Mesenchymal stem cell (in vitro differentiated cells and primary cell): ENCODE data around the gene TULP3. TPM values are rescaled to one million over a fixed set of nuclear protein-coding genes. Genes with fewer than 3 reads are reported as not detected.

ENCODE experiments used
- DNase-seq: peaks from one replicate; pipeline ENCODE4 v3.0.0-alpha.2; 2013
- H2AFZ ChIP-seq: one replicate; pipeline ENCODE4 v1.6.1; 2013; ENCODE audit warnings: low read depth, mild to moderate bottlenecking, control low read depth, inconsistent platforms, low read length, moderate library complexity
- H2AK5ac ChIP-seq: 2 replicates; pipeline ENCODE4 v1.6.1; 2013; ENCODE audit warnings: low read length, moderate library complexity, mild to moderate bottlenecking, inconsistent platforms; ENCODE audit not compliant: severe bottlenecking
- H2BK120ac ChIP-seq: one replicate; pipeline ENCODE4 v1.6.1; 2013; ENCODE audit warnings: low read depth, mild to moderate bottlenecking, inconsistent platforms, low read length, moderate library complexity
- H2BK12ac ChIP-seq, 2 experiments: one replicate each; pipeline ENCODE4 v1.6.1; 2013; ENCODE audit warnings: inconsistent platforms in 2 of 2, low read length in 2 of 2, mild to moderate bottlenecking in 2 of 2, moderate library complexity in 2 of 2, control low read depth in 1 of 2
- H2BK15ac ChIP-seq: one replicate; pipeline ENCODE4 v1.6.1; 2013; ENCODE audit warnings: mild to moderate bottlenecking, low read depth, inconsistent platforms; ENCODE audit not compliant: poor library complexity, severe bottlenecking
- H2BK5ac ChIP-seq: 2 replicates; pipeline ENCODE4 v1.6.1; 2013; ENCODE audit warnings: low read depth, mild to moderate bottlenecking, low read length, control low read depth, inconsistent platforms; ENCODE audit not compliant: poor library complexity, severe bottlenecking
- H3K14ac ChIP-seq, 2 experiments: one replicate each; pipeline ENCODE4 v1.6.1; 2013; ENCODE audit warnings: inconsistent platforms in 2 of 2, low read length in 2 of 2, control low read depth in 1 of 2, mild to moderate bottlenecking in 1 of 2, moderate library complexity in 1 of 2
- H3K18ac ChIP-seq, 2 experiments: one replicate each; pipeline ENCODE4 v1.6.1; 2013; ENCODE audit warnings: inconsistent platforms in 2 of 2, low read length in 2 of 2, control low read depth in 1 of 2, low read depth in 1 of 2, mild to moderate bottlenecking in 1 of 2
- H3K23ac ChIP-seq, 2 experiments: one replicate each; pipeline ENCODE4 v1.6.1; 2013; ENCODE audit warnings: inconsistent platforms in 2 of 2, low read length in 2 of 2, mild to moderate bottlenecking in 2 of 2, moderate library complexity in 2 of 2, control low read depth in 1 of 2
- H3K27ac ChIP-seq: 2 replicates; pipeline ENCODE4 v1.5.1; 2013; ENCODE audit warnings: mild to moderate bottlenecking, moderate library complexity, low read length, control low read depth, inconsistent platforms; ENCODE audit not compliant: poor library complexity, severe bottlenecking
- H3K27me3 ChIP-seq, 2 experiments: 2 replicates each; pipeline versions ENCODE4 v1.6.1 to v1.7.0; 2013; ENCODE audit warnings: low read length in 2 of 2, mild to moderate bottlenecking in 2 of 2, moderate library complexity in 2 of 2, control low read depth in 1 of 2, inconsistent platforms in 1 of 2; ENCODE audit not compliant: control insufficient read depth in 1 of 2, insufficient read depth in 1 of 2
- H3K36me3 ChIP-seq, 2 experiments: 2 replicates each; pipeline versions ENCODE4 v1.6.1 to v1.7.0; 2013; ENCODE audit warnings: low read length in 2 of 2, control low read depth in 1 of 2, inconsistent platforms in 1 of 2, low read depth in 1 of 2, mild to moderate bottlenecking in 1 of 2; ENCODE audit not compliant: insufficient read depth in 2 of 2, control insufficient read depth in 1 of 2
- H3K4ac ChIP-seq, 2 experiments: one replicate each; pipeline ENCODE4 v1.6.1; 2013; ENCODE audit warnings: inconsistent platforms in 2 of 2, low read length in 2 of 2, mild to moderate bottlenecking in 2 of 2, moderate library complexity in 2 of 2, control low read depth in 1 of 2, low read depth in 1 of 2
- H3K4me1 ChIP-seq: 2 replicates; pipeline ENCODE4 v1.6.1; 2013; ENCODE audit warnings: low read depth, low read length, control low read depth; ENCODE audit not compliant: control insufficient read depth, insufficient read depth
- H3K4me2 ChIP-seq: 2 replicates; pipeline ENCODE4 v1.6.1; 2013; ENCODE audit warnings: low read length, mild to moderate bottlenecking, inconsistent platforms; ENCODE audit not compliant: poor library complexity, severe bottlenecking
- H3K4me3 ChIP-seq, 2 experiments: 2 replicates each; pipeline versions ENCODE4 v1.5.1 to v1.7.0; 2013; ENCODE audit warnings: low read length in 2 of 2, mild to moderate bottlenecking in 2 of 2, control low read depth in 1 of 2, low read depth in 1 of 2; ENCODE audit not compliant: insufficient read depth in 1 of 2
- H3K79me1 ChIP-seq: replicated peaks from 2 replicates; pipeline ENCODE4 v1.6.1; 2013; ENCODE audit warnings: mild to moderate bottlenecking, control low read depth, low read length, inconsistent platforms; ENCODE audit not compliant: poor library complexity, severe bottlenecking
- H3K9ac ChIP-seq: 2 replicates; pipeline ENCODE4 v1.7.0; 2013; ENCODE audit warnings: mild to moderate bottlenecking, low read length, moderate library complexity
- H3K9me3 ChIP-seq: 2 replicates; pipeline ENCODE4 v1.7.0; 2013; ENCODE audit warnings: mild to moderate bottlenecking, low read length; ENCODE audit not compliant: control insufficient read depth
- H4K8ac ChIP-seq: one replicate; pipeline ENCODE4 v1.6.1; 2013; ENCODE audit warnings: inconsistent platforms, mild to moderate bottlenecking, low read length, moderate library complexity
- H4K91ac ChIP-seq: one replicate; pipeline ENCODE4 v1.6.1; 2013; ENCODE audit warnings: mild to moderate bottlenecking, low read length, inconsistent platforms
- WGBS: methylation state at CpG from one replicate; pipeline ENCODE4 v1.1.7; 2013; ENCODE audit warnings: mixed read lengths; 5-methylcytosine and 5-hydroxymethylcytosine counted together
- small RNA-seq: library from polyadenylated mRNA; stranded (forward); fragments of <200 nt; extraction: miRNeasy Mini kit (QIAGEN cat#:217004); gene quantifications from one replicate; pipeline ENCODE3, GENCODE V24; 2013; ENCODE audit warnings: low read depth

TULP3 gene

GRCh38 chr12:2988494-2988893, 97.8 kb downstream of the TULP3 start:
- no peaks in the 10 kb centered on the region for H3K4me1 ChIP-seq
- H3K23ac ChIP-seq, result no peak overlapping the region

More at GRCh38 chr12:2988494-2988893, 97.8 kb downstream of the TULP3 start:
- H3K27ac ChIP-seq, result no peak overlapping the region
- H2AK5ac ChIP-seq, result no peak overlapping the region
- no peaks in the 10 kb centered on the region for H3K27me3 ChIP-seq
- H3K4me3 ChIP-seq, result no peak overlapping the region
- H3K4me2 ChIP-seq, result no peak overlapping the region
- peaks cover 6% of the 10 kb centered on the region for H3K9me3 ChIP-seq
- H3K14ac ChIP-seq, result no peak overlapping the region
- H3K4ac ChIP-seq, result no peak overlapping the region
- H4K91ac ChIP-seq, result no peak overlapping the region
- H2AFZ ChIP-seq, result no peak overlapping the region
- no peak overlapping the region for H3K9ac ChIP-seq
- 95% methylated on average over 5 of the region's 5 CpGs for WGBS
- H3K18ac ChIP-seq, result no peak overlapping the region
- DNase-seq, result no peak
- peaks cover 0 to 8% of the 10 kb centered on the region in 2 experiments for H3K36me3 ChIP-seq
- no peak overlapping the region for H2BK120ac ChIP-seq
- no peak overlapping the region for H2BK5ac ChIP-seq
- no peak overlapping the region for H2BK15ac ChIP-seq
- no peak overlapping the region for H2BK12ac ChIP-seq
- H4K8ac ChIP-seq, result no peak overlapping the region
- H3K79me1 ChIP-seq, result peaks cover 27% of the 10 kb centered on the region

Small RNAs within 50 kb of the gene (small RNA-seq; reads per million reads assigned to genes)
- gene RNU6-1315P, result not detected
